ENCODE results near the gene ZBTB8A. TPM values are rescaled to one million over a fixed set of nuclear protein-coding genes. Genes with fewer than 3 reads are reported as not detected.
A peak's percentile ranks its signal among the peaks of the same experiment; 100 is the strongest.

ZBTB8A gene
- total RNA-seq, 1 experiment from 2014 or later = 4.2 TPM

DNA sequence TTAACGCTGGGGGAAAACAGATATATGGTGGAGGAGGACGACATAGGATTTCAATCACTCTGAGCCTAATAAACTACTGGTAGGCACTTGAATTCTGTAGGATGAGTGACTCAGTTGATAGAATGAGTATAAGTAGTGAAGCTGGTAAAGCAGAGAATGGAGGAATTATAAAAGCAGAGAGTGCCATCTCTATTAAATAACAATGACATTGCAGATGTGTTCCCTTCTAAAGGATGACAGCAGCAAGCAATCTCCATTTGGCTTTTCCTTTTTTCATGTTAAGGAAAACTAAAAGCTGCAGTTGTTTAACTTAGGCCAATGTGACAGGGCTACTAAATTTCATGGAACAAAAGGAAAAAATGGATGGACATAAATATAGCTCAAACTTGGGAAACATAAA, 93.6 kb downstream of the ZBTB8A start:
- Histone ChIP-seq H3K4me3 (no peak overlapping the region), H3K27me3 (ENCODE audit: insufficient read depth, low read depth) (no peaks in the 10 kb centered on the region), H3K4me1 (replicated peaks; ENCODE audit: insufficient read depth) (peaks cover 20% of the 10 kb centered on the region), H3K4me2 (no peak overlapping the region), H3F3A (ENCODE audit: insufficient read depth, low read depth) (peaks cover 16% of the 10 kb centered on the region), H3K36me3 (ENCODE audit: low read depth) (peaks cover 17% of the 10 kb centered on the region; the same call in 1 of the 2 replicates), H4K20me1 (ENCODE audit: insufficient read depth) (no peaks in the 10 kb centered on the region), H2AFZ (no peak overlapping the region), H3K27ac (no peak overlapping the region), H3K9me2 (ENCODE audit: insufficient read depth) (no peaks in the 10 kb centered on the region), H3K9me3 (ENCODE audit: insufficient read depth, low read depth) (no peaks in the 10 kb centered on the region), H3K79me2 (ENCODE audit: low read depth) (peaks cover 18% of the 10 kb centered on the region)
- intact Hi-C loops (cut with micrococcal nuclease; ENCODE audit: unreplicated experiment) = no loop called here
- no TSS peak for BruUV-seq (replicated peaks)
- no peak for DNase-seq
- ChIA-PET CTCF (no interaction called here), POLR2A (ENCODE audit: unreplicated experiment) (no interaction called here)
- no peak for TF ChIP-seq EZH2 (IDR thresholded peaks at IDR 0.05; ENCODE audit: low read depth)
- TF ChIP-seq, protein P1, sequence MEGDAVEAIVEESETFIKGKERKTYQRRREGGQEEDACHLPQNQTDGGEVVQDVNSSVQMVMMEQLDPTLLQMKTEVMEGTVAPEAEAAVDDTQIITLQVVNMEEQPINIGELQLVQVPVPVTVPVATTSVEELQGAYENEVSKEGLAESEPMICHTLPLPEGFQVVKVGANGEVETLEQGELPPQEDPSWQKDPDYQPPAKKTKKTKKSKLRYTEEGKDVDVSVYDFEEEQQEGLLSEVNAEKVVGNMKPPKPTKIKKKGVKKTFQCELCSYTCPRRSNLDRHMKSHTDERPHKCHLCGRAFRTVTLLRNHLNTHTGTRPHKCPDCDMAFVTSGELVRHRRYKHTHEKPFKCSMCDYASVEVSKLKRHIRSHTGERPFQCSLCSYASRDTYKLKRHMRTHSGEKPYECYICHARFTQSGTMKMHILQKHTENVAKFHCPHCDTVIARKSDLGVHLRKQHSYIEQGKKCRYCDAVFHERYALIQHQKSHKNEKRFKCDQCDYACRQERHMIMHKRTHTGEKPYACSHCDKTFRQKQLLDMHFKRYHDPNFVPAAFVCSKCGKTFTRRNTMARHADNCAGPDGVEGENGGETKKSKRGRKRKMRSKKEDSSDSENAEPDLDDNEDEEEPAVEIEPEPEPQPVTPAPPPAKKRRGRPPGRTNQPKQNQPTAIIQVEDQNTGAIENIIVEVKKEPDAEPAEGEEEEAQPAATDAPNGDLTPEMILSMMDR (conservative IDR thresholded peaks at IDR 0.05) = no peak

DNA sequence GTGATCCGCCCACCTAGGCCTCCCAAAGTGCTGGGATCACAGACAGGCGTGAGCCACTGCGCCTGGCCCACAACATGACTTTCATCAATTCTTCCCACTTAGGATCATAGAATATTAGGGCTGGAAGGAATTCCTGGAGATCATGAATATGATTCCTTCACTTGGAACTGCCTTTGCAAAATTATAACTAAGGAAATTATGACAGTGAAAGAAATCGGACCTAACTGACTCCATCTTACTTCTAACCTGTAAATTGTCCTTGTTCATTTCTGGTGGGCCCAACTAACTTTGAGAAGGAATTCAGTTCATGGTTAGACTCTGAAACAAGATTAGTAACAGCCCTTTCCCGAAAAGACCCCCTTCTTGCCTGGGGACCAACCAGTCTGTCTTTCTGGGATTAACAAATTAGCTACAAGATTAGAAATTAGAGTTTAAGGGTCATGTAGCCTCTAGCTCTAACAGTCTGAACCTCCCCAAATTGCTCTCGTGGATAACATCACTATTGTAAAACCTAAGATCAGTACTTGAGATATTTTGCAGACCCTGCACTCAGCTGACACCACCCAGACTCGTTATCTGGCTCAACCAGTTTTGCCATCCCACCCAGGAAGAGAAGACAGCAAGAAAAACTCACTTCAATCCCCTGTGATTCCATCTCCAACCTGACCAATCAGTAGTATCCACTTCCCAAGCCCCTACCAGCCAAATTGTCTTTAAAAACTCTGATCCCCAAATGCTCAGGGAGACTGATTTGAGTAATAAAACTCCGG, 96.5 kb downstream of the ZBTB8A start:
- Histone ChIP-seq H3K27ac (peak overlapping the region; percentile 78; the same call in 1 of the 2 replicates), H3K27me3 (ENCODE audit: insufficient read depth, low read depth) (no peaks in the 10 kb centered on the region), H3K9me2 (ENCODE audit: insufficient read depth) (no peaks in the 10 kb centered on the region), H3K36me3 (ENCODE audit: low read depth) (peaks cover 13% of the 10 kb centered on the region; the same call in 1 of the 2 replicates), H3K9me3 (ENCODE audit: insufficient read depth, low read depth) (no peaks in the 10 kb centered on the region), H3F3A (ENCODE audit: insufficient read depth, low read depth) (peaks cover 21% of the 10 kb centered on the region), H3K79me2 (ENCODE audit: low read depth) (peaks cover 27% of the 10 kb centered on the region), H3K4me3 (no peak overlapping the region), H3K4me2 (no peak overlapping the region), H3K4me1 (replicated peaks; ENCODE audit: insufficient read depth) (peaks cover 22% of the 10 kb centered on the region), H4K20me1 (ENCODE audit: insufficient read depth) (no peaks in the 10 kb centered on the region), H2AFZ (no peak overlapping the region)
- ChIA-PET CTCF (interaction anchor here (0.6 kb wide), 1 partner anchor 214 kb away, joined by 7 read pairs; no protein-coding TSS in a partner anchor), POLR2A (ENCODE audit: unreplicated experiment) (no interaction called here)
- BruUV-seq (replicated peaks) = no TSS peak
- TF ChIP-seq, protein P1 (conservative IDR thresholded peaks at IDR 0.05) = no peak
- no peak for TF ChIP-seq EZH2 (IDR thresholded peaks at IDR 0.05; ENCODE audit: low read depth)
- DNase-seq = no peak
- intact Hi-C loops (cut with micrococcal nuclease; ENCODE audit: unreplicated experiment) = no loop called here

GRCh38 chr1:32636914-32637645, 97.9 kb downstream of the ZBTB8A start:
- H3K4me2 ChIP-seq = peak overlapping the region; percentile 38
- no peaks in the 10 kb centered on the region for H4K20me1 ChIP-seq (ENCODE audit: insufficient read depth)
- no peaks in the 10 kb centered on the region for H3K9me2 ChIP-seq (ENCODE audit: insufficient read depth)
- H3K4me3 ChIP-seq = no peak overlapping the region
- BruUV-seq (replicated peaks) = no TSS peak
- H3F3A ChIP-seq (ENCODE audit: insufficient read depth, low read depth) = peaks cover 21% of the 10 kb centered on the region
- no peak for TF ChIP-seq EZH2 (IDR thresholded peaks at IDR 0.05; ENCODE audit: low read depth)
- TF ChIP-seq, protein P1 (conservative IDR thresholded peaks at IDR 0.05) = no peak
- no peaks in the 10 kb centered on the region for H3K9me3 ChIP-seq (ENCODE audit: insufficient read depth, low read depth)
- ChIA-PET CTCF (no interaction called here), POLR2A (ENCODE audit: unreplicated experiment) (interaction anchor here (0.6 to 0.9 kb wide), 2 partner anchors 14 to 25 kb away, joined by 3 read pairs; partner anchors contain the start of gene RBBP4)
- peaks cover 31% of the 10 kb centered on the region for H3K79me2 ChIP-seq (ENCODE audit: low read depth)
- H3K27ac ChIP-seq = peak overlapping the region; percentile 78
- no peaks in the 10 kb centered on the region for H3K27me3 ChIP-seq (ENCODE audit: insufficient read depth, low read depth)
- H3K36me3 ChIP-seq (ENCODE audit: low read depth) = peaks cover 13% of the 10 kb centered on the region; the same call in 1 of the 2 replicates
- no peak overlapping the region for H2AFZ ChIP-seq
- peak; percentile 5 to 72 for DNase-seq
- intact Hi-C loops (cut with micrococcal nuclease; ENCODE audit: unreplicated experiment) = no loop called here
- peaks cover 22% of the 10 kb centered on the region for H3K4me1 ChIP-seq (replicated peaks; ENCODE audit: insufficient read depth)

All from PC-9 (cell line).